KG1 (cell line): Measurements from ENCODE around the gene PBX4.

ENCODE experiments used
- DNase-seq: peaks from one replicate; lab custom pipeline; 2025; lab: John Stamatoyannopoulos, UW

Gene PBX4

DNA sequence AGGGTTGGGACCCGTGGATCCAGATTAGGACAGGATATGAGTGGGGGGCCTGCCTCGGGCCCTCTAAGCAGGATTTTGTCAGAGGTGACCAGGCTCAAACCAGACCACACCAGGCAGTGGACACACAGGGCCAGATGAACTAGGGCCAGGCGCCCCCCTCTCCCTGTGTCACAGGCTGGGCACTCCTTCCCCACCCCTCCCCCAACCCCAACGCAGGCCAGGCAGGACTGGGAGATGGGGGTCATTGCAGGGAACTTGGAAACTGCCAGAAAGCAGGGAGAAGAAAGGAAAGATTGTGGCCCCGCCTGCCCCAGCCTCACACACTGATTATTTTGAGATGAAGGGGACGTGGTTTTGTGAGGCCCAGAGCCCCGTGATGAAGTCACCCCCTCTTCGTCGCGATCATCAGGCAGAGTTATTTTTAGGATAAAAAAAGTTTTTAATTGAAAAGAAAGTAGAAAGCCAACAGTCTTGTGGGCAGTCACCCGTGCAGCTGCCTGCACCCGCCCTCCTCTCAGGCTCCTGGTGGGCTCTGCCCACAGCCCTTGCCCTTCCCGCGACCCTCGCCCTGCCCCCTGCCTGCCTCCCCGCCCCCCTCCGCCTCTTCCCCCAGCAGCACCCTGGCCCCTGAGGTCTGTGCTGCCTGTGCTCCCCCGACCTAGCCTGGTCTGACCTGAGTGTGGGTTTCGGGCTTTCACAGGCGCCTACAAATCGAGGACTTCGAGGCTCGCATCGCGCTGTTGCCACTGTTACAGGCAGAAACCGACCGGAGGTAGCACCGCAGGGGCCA lies 91.7 kb downstream of the PBX4 start:
- DNase-seq, result no peak

DNA sequence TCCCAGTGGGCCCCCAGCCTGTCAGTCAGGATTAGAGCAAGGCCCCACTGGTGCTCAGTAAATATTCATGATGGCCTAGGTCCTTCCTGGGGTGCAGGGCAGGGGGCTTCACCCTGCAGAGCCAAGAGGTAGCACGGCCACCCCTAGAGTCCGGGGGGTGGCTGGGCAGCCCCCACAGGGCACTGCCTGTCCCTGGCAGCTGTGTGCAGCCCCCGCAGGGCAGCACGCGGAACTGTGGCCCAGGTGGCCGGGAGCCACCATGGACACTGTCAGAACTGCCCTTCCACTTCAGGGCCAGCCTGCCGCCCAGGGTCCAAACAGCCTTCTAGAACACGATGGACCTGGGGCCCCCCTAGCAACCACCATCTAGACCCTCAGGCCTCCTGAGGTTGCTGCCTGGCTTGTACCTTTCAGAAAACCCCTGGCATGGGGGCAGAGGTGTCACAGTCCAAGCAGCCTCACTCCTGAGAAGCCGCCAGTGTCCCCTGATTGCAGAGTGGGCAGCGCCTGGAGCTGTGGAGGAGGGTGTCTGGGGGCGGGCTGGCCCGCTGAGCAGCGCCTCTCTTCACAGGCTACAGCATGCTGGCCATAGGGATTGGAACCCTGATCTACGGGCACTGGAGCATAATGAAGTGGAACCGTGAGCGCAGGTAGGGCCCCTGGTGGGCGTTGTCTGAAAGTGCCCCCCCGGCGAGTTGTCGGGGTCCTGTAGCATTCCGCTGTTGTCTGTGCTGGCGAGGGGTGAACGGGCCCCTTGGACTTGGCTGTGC lies 92.7 kb downstream of the PBX4 start:
- no peak for DNase-seq

DNA sequence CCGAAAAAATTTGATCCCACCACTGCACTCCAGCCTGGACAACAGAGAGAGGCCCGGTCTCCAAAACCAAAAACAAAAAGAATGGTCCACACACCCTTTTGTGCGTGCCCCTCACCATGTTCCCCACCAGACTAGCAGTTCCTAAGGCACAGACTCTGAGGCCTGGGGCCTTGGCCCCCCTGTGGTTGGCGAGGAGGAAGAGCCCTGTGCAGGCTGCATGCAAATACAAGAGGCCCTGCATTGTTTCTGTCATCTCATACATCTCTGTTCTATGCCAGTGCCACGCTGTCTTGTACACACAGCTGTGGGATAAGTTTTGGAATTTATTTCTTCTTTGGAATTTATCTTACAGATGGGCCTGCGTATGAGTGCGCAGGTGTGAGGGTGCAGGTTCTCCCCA lies 94.4 kb downstream of the PBX4 start:
- DNase-seq, result no peak

DNA sequence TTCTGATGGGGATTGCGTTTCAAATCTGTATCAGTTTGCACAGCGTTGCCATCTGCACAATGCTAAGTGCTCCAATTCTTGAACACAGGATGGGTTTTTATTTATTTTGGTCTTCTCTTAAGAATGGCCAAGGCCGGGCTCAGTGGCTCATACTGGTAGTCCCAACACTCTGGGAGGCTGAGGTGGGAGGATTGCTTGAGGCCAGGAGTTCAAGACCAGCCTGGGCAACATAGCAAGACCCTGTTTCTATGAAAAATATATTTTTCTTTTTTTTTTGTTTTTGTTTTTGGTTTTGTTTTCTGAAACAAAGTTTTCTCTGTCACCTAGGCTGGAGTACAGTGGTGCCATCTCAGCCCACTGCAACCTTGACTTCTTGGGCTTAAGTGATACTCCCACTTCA lies 95.3 kb downstream of the PBX4 start:
- no peak for DNase-seq

DNA sequence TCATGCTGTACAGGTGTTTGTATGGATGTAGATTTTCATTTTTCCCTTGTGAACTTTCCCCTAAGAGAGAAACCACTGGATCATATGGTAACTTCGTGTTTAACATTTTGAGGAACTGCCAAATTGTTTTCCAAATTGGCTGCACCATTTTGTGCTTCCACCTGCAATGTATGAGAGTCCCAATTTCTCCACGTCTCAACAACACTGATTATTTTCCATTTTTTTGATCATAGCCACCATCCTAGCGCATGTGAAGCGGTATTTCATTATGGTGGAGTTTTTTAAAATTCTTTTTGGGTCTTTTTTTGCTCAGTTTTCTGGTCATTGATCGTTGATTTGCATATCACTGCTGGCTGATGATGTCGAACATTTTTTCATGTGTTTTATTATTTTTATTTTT lies 97.5 kb downstream of the PBX4 start:
- DNase-seq, result no peak

DNA sequence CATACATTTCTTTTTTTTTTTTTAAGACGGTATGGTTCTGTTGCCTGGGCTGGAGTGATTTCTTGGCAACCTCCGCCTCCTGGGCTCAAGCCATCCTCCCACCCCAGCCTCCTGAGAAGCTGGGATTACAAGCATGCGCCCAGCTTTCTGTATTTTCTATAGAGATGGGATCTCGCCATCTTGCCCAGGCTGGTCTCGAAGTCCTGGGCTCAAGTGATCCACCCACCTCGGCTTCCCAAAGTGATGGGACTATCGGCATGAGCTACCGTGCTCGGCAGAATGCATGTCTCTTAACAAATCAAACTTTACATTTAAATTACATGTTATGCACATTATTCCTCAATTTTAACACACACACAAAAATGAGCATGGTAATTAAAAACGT lies 101.3 kb downstream of the PBX4 start:
- DNase-seq, result no peak

DNA sequence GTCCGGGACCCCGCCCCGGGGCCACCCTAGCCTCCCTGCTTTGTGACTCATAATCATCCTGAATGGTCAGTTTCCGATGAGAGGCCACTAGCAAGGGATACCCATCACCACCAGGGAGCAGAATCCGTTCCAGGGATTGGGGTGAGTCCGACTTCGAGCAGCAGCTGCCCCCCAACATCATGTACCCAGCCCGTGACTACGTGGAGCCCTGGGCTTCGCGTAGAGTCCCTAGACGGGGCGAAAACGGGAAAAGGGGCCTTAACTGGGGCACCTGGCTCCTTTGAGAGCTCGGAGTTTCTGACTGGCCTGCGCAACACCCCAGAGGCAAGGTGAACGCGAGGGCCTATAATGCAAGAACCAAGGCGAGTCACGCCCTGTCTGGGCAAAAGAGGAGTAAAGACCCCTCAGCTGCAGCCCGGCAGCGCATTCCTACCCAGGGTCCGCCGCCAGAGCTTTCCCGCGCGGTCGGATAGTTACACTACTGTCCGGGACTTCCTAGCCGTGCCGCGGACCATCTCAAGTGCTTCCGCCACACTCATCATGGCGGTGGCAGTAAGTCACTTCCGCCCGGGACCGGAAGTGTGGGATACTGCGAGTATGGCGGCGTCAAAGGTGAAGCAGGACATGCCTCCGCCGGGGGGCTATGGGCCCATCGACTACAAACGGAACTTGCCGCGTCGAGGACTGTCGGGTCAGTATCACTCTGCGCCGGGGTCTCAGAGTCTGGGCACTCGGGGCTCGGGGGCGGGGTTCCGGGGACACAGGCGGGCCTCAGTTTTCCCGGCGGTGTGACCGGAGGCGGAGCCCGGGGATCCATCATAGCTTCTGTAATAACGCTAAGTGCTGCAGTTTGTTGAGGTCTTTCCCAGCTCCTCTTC lies 102.6 kb downstream of the PBX4 start, which contains the start of gene NDUFA13:
Gene NDUFA13, plus strand, starts transcription at position 584 of the 878 bp plus-strand sequence. Its CDS starts 14 bp downstream, at position 598.
- peak; percentile 89 for DNase-seq

DNA sequence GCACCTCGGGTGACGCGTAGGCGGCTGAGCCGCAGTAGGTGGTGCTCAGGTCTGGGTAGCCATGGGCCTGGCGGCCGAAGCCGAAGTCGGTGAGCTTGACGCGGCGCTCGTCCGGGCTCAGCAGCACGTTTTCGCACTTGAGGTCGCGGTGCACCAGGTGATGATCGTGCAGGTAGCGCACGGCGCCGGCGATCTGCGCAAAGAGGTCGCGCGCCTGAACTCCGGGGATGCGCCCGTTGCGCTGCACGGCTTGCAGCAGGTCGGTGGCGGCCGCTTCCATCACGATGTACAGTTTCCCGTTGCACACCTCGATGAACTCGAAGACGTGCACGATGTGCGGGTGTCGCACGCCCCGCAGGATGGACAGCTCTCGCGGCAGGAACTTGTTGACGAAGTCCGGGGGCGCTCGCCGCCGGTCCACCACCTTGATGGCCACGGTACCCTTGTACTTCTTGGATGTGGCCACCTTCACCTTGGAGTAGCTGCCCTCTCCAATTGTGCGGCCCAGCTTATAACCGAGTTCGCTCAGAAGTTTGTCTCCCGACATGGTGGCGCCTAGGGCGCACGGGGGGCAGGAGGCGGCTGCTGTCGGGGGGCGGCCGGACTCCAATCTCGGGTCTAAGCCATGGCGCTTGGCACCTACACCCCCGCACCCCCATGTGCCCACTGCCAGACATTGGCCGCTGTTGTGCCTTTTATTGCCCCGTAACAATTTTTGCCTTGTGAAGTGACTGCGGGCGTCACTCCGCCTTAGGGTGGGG lies 103.4 kb downstream of the PBX4 start, which contains the start of gene TSSK6:
Gene TSSK6, minus strand, starts transcription at position 668 of the 761 bp plus-strand sequence. Its CDS starts 121 bp downstream, at position 547.
- no peak for DNase-seq

DNA sequence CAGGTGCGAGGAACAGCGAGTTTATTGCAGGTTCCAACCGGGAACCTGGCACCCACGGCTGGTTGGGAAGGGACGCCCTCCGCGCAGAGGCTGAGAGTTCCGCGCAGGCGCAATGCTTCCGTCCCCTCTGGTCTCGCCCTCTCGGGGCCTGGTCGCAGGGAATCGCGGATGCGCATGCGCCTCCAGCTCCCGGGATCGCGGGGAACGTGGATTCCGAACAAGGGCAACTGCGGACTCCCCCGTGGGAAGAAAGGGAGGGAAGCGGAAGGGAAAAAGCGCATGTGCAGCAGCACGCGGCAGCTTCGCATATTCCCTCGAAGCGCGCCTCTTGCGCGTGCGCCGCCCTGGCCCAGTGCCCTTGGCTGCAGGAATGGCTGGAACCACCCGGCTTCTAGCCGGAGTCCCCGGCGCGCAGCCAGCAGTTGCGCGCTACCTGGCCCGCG lies 104.3 kb downstream of the PBX4 start:
- no peak for DNase-seq

DNA sequence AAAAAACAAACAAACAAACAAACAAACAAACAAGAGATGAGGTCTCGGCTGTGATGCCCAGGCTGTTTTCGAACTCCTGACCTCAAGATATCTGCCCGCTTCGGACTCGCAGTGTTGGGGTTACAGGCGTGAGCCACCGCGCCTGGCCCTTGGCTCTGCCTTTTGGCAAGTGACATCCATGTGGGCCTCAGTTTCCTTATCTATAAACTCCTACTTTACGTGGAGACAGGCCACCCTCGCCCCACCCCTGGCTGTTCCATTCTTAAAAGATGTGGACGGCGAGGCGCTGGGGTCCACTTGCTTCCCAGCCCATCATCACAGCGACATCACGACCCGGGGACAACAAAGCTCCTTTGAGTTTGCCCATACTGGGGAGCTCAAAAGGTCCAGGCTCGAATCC lies 104.8 kb downstream of the PBX4 start:
- DNase-seq, result no peak
